ENCODE results near the gene KDM2A.

Gene KDM2A

DNA sequence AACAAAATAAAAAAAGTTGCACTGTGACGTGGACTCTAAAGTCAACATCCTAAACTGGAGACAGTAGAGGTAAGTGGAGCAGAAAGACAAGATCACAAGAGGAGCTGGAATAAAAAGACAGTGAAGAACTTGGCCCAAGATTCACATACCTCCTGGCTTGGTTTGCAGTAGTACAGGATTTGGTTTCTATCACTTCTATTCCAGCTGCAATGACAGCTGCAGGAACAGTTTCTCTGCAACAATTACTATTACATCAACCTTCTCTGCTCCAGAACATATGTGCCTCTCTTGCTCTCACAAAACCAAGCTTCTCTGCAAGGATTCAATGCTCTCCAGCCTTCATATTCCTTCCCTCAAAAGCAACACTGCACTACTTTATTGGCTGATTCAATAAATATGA lies 7.8 kb upstream of the KDM2A start:
- TF ChIP-seq, protein P1, sequence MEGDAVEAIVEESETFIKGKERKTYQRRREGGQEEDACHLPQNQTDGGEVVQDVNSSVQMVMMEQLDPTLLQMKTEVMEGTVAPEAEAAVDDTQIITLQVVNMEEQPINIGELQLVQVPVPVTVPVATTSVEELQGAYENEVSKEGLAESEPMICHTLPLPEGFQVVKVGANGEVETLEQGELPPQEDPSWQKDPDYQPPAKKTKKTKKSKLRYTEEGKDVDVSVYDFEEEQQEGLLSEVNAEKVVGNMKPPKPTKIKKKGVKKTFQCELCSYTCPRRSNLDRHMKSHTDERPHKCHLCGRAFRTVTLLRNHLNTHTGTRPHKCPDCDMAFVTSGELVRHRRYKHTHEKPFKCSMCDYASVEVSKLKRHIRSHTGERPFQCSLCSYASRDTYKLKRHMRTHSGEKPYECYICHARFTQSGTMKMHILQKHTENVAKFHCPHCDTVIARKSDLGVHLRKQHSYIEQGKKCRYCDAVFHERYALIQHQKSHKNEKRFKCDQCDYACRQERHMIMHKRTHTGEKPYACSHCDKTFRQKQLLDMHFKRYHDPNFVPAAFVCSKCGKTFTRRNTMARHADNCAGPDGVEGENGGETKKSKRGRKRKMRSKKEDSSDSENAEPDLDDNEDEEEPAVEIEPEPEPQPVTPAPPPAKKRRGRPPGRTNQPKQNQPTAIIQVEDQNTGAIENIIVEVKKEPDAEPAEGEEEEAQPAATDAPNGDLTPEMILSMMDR (IDR thresholded peaks at IDR 0.05): no peak

DNA sequence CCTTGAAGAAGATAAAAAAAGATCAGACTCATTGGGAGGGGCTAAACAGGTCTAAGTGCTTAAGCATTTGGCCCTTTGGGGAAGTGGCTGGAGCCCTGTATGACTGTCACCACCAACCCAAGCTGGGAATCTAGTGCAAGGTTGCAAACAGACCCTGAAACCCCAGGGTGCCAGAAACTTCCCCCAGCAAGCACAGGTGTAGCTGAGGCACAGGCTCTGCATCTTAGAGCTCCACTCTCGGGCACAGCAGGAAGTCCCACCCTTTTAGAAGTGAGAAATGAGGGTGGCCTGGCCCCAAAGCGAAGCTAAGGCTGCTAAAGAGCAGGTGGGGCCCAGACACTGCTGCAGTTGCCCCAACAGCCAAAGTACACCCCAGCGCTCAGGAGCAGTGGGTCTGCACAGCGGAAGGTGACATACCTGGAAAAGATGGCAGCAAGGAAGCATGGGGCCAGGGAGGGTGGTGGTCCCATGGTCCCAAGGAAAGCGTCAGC lies 5.8 kb upstream of the KDM2A start:
- TF ChIP-seq, protein P1 (IDR thresholded peaks at IDR 0.05): no peak

DNA sequence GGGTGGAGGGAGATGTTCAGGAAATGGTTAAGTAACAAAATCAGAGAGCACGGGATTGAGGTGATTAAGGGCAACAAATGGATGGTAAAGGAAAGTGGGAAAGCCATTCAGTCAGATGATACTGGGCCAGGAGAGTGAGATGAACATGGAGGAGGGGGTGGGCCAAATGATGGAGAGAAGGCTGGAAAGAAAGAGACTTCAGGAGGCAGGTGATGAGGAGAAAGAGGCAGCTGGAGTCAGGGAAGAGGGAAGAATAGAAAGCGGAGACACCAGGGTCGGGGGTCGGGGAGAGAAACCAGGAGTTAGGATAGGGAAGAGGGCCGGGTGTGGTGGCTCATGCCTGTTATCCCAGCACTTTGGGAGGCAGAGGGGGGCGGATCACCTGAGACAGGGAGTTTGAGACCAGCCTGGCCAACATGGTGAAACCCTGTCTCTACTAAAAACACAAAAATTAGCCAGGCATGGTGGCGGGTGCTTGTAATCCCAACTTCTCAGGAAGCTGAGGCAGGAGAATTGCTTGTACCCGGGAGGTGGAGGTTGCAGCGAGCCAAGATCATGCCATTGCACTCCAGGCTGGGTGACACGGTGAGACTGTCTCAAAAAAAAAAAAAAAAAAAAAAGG lies 4.7 kb upstream of the KDM2A start:
- TF ChIP-seq, protein P1 (IDR thresholded peaks at IDR 0.05): no peak

DNA sequence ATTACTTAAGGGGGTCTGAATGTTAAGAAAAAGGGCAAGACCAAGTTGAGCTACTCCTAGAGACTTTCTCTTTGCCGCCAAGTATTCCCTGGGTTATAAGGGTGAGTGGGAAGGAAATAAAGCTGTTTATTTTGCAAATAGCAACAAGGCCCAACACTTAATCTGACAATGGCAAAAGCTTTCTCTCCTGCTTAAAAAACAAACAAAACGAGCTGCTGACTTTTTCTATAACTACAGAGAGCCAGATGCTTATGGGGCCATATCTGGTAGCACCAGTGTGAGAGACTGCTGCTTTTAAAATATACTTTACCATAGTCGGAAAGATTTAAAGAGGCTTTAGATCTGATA lies 2.3 kb upstream of the KDM2A start:
- TF ChIP-seq, protein P1 (IDR thresholded peaks at IDR 0.05): no peak

DNA sequence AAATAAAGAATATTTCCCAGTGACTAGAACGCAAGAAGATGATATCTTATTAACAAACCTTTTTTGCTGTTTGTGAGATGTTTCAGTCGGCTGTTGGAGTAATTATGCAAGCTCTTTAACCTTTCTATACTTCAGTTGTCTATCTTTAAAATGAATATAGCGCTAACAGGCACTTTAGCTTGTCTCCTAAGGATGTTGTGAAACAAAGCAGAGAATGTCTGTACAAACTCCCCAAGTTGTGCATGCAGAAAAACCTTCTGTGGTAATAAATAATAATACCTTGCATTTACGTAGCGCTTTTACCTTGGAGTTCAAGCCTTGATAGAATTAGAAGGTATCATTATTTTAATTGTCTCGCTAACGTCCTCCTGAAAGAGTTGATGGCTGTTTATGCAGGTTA lies 1.9 kb upstream of the KDM2A start:
- TF ChIP-seq, protein P1 (IDR thresholded peaks at IDR 0.05): no peak

DNA sequence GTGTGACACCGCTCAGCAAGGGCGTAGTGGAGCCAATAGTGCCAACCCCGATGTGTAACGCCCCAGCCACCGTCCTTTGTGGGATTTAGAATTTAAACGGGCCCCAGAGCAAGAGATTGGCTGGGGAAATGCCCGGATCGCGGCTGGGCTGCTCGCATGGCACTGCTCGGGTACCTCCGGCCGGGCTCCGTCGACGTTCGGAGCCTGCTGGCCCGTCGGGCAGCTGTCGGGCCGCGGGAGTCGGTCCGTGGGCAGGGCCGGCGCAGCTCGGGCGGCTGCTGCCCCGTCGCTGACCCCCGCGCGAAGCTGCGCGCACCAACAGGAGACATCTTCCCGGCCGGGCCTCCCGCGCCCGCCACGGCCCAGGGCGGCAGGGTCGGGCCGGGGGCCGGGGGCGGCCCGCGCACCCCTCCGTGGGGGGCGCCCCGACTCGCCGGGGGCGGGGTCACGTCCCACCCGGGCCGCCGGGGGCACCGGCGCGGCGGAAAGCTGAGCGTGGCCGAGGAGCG lies 1.3 kb upstream of the KDM2A start:
- TF ChIP-seq, protein P1 (IDR thresholded peaks at IDR 0.05): no peak

DNA sequence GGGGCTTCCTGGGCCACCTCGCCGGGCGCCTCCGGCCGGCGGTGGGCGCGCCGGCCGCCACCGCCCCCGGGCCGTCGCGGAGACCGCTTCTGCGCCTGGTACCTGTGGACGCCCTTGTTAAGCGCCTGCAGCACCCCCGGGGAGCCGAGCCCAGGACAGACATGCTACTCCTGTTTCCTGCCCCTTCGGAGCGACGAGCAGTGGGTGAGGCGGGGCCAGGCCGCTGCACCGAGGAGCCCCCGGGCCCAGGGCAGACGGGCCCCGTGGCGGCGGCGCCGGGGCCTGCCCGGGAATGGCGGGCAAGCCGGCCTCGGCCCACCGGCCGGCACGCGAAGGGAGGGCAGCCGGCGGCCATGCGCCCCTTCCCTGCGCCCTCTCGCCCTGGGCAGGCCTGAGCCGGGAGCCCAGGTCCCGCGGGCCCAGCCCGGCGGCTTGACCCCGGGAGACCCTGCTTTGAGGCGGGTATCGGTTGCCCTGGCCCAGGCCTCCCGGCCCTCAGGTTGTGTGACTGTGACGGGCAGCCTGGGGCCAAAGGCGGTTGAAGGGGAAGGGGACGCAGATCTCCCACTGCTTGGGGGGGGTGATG lies 789 bp upstream of the KDM2A start:
- TF ChIP-seq, protein P1 (IDR thresholded peaks at IDR 0.05): no peak

Data from LNCAP (cell line).